ENCODE measurements around the gene ATG14. TPM values are rescaled to one million over a fixed set of nuclear protein-coding genes. Genes with fewer than 3 reads are reported as not detected.
A peak's percentile ranks its signal among the peaks of the same experiment; 100 is the strongest.

Gene ATG14
- total RNA-seq, 1 experiment from 2014 or later = 8.1 TPM

GRCh38 chr14:55410876-55411275 lies 754 bp downstream of the ATG14 start:
- no peaks in the 10 kb centered on the region for H3K9me3 Mint-ChIP-seq (ENCODE audit: low read depth, unreplicated experiment)
- H3K36me3 Mint-ChIP-seq (ENCODE audit: insufficient read depth, unreplicated experiment) = peaks cover 13% of the 10 kb centered on the region
- CTCF ChIA-PET = interaction anchor here (0.6 to 0.7 kb wide), 2 partner anchors 26 to 189 kb away, joined by 3 read pairs; no protein-coding TSS in a partner anchor
- peaks cover 12% of the 10 kb centered on the region for H3K4me1 Mint-ChIP-seq (ENCODE audit: low read depth, unreplicated experiment)
- DNase-seq = no peak
- H3K4me3 Mint-ChIP-seq (ENCODE audit: low read depth, unreplicated experiment) = peak overlapping the region; percentile 84
- H3K27ac Mint-ChIP-seq (ENCODE audit: unreplicated experiment) = peak overlapping the region; percentile 75
- BruUV-seq (replicated peaks) = no TSS peak
- TF ChIP-seq CTCF (IDR thresholded peaks at IDR 0.05; ENCODE audit: unreplicated experiment) = no peak
- no peaks in the 10 kb centered on the region for H3K27me3 Mint-ChIP-seq (ENCODE audit: unreplicated experiment)
- intact Hi-C loops (cut with micrococcal nuclease; ENCODE audit: unreplicated experiment) = no loop called here

GRCh38 chr14:55404173-55404854 lies 7.3 kb downstream of the ATG14 start:
- BruUV-seq (replicated peaks) = no TSS peak
- Mint-ChIP-seq H3K9me3 (ENCODE audit: low read depth, unreplicated experiment) (no peaks in the 10 kb centered on the region), H3K27ac (ENCODE audit: unreplicated experiment) (no peak overlapping the region), H3K4me1 (ENCODE audit: low read depth, unreplicated experiment) (peaks cover 2% of the 10 kb centered on the region), H3K27me3 (ENCODE audit: unreplicated experiment) (no peaks in the 10 kb centered on the region), H3K36me3 (ENCODE audit: insufficient read depth, unreplicated experiment) (peaks cover 5% of the 10 kb centered on the region), H3K4me3 (ENCODE audit: low read depth, unreplicated experiment) (no peak overlapping the region)
- no peak for TF ChIP-seq CTCF (IDR thresholded peaks at IDR 0.05; ENCODE audit: unreplicated experiment)
- no peak for DNase-seq
- intact Hi-C loops (cut with micrococcal nuclease; ENCODE audit: unreplicated experiment) = no loop called here
- CTCF ChIA-PET = no interaction called here

GRCh38 chr14:55401751-55402150 lies 9.9 kb downstream of the ATG14 start:
- H3K27ac Mint-ChIP-seq (ENCODE audit: unreplicated experiment) = no peak overlapping the region
- H3K36me3 Mint-ChIP-seq (ENCODE audit: insufficient read depth, unreplicated experiment) = peaks cover 5% of the 10 kb centered on the region
- BruUV-seq (replicated peaks) = no TSS peak

GRCh38 chr14:55399852-55400251 lies 11.8 kb downstream of the ATG14 start:
- Mint-ChIP-seq H3K4me3 (ENCODE audit: low read depth, unreplicated experiment) (no peak overlapping the region), H3K27me3 (ENCODE audit: unreplicated experiment) (no peaks in the 10 kb centered on the region), H3K4me1 (ENCODE audit: low read depth, unreplicated experiment) (peaks cover 8% of the 10 kb centered on the region), H3K27ac (ENCODE audit: unreplicated experiment) (no peak overlapping the region), H3K36me3 (ENCODE audit: insufficient read depth, unreplicated experiment) (peaks cover 5% of the 10 kb centered on the region), H3K9me3 (ENCODE audit: low read depth, unreplicated experiment) (no peaks in the 10 kb centered on the region)
- CTCF ChIA-PET = interaction anchor here (0.6 kb wide), 1 partner anchor 28 kb away, joined by 3 read pairs; no protein-coding TSS in a partner anchor
- BruUV-seq (replicated peaks) = no TSS peak
- intact Hi-C loops (cut with micrococcal nuclease; ENCODE audit: unreplicated experiment) = no loop called here
- DNase-seq = no peak
- TF ChIP-seq CTCF (IDR thresholded peaks at IDR 0.05; ENCODE audit: unreplicated experiment) = no peak

More at GRCh38 chr14:55401751-55402150, 9.9 kb downstream of the ATG14 start:
- intact Hi-C loops (cut with micrococcal nuclease; ENCODE audit: unreplicated experiment) = no loop called here
- CTCF ChIA-PET = no interaction called here
- DNase-seq = no peak
- H3K4me3 Mint-ChIP-seq (ENCODE audit: low read depth, unreplicated experiment) = no peak overlapping the region
- no peak for TF ChIP-seq CTCF (IDR thresholded peaks at IDR 0.05; ENCODE audit: unreplicated experiment)
- peaks cover 8% of the 10 kb centered on the region for H3K4me1 Mint-ChIP-seq (ENCODE audit: low read depth, unreplicated experiment)
- H3K9me3 Mint-ChIP-seq (ENCODE audit: low read depth, unreplicated experiment) = no peaks in the 10 kb centered on the region
- H3K27me3 Mint-ChIP-seq (ENCODE audit: unreplicated experiment) = no peaks in the 10 kb centered on the region
